GM12892 (cell line): Measurements from ENCODE around the gene BNIP3.

Experiments used
- DNase-seq: peaks from one replicate; pipeline ENCODE4 v3.0.0; 2011; ENCODE audit not compliant: insufficient read length
- FAIRE-seq: peaks from 2 replicates; lab custom pipeline; 2011; peaks lifted over from hg19 to GRCh38; lab: Jason Lieb, UNC
- POLR2A ChIP-seq: IDR thresholded peaks from 2 replicates; pipeline ENCODE4 v1.6.1; 2011; ENCODE audit warnings: low read depth, low read length, control low read depth
- POLR2AphosphoS5 ChIP-seq: IDR thresholded peaks from 2 replicates; pipeline ENCODE4 v1.6.1; 2011; ENCODE audit warnings: low read depth, low read length, control low read depth
- TAF1 ChIP-seq: IDR thresholded peaks from 2 replicates; pipeline ENCODE4 v1.6.1; 2011; ENCODE audit warnings: low read depth, mild to moderate bottlenecking, control low read depth, low read length, borderline replicate concordance

The BNIP3 gene

DNA sequence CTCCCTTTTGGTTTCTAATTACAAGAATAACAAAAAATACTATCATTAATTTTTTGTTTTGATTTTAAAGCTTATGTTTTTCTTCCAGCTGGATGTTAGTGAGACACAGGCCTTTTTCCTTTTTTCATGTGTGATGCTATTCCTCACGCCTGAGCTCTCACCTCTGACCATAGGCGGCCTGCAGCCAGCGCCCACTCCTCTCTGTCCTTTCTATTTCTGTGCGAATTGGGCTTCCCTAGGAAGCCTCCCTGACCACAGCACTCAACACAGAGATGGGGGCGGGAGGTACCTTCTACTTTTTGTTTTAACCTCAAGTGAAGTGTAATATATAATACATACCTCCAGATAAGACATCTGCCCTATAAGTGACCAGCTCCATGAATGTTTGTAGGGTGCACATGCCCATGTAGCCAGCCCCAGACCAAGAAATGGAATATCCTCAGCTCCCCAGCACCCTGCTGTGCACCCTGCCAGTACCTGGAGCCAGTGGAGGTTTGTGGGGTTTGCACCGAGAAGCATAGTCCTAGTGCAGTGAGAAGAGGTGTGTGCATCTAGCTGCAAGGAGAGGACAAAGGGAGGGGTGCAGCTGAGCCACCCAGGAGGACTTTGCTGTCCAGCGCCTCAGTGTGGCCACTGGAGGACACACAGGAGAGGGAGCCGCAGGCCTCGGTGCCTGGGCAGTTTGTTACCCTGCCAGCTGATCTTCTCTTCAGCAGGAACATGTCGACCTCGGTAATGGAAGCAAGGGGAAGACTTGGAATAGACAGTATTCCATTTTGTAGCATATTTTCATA, 38.5 kb downstream of the BNIP3 start:
- DNase-seq: no peak
- TF ChIP-seq TAF1 (no peak), POLR2A (no peak), POLR2AphosphoS5 (no peak)
- FAIRE-seq: no peak

DNA sequence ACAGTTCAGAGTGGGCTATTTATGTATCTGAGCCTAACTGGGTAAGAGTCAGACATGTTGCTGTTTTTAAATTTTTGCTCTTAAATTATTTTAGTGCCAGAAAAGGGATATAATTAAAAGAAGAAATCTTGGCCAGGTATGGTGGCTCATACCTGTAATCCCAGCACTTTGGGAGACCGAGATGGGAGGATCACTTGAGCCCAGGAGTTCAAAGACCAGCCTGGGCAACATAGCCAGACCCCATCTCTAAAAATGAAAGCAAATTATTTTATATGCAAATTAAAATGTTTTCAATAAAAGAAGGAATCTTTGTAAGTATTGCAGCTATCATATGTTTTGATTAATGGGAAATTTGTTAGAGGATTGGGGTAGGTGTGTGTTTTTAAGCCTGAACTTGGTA, 39.3 kb downstream of the BNIP3 start:
- FAIRE-seq: no peak
- TF ChIP-seq POLR2A (no peak), TAF1 (no peak), POLR2AphosphoS5 (no peak)
- DNase-seq: no peak

DNA sequence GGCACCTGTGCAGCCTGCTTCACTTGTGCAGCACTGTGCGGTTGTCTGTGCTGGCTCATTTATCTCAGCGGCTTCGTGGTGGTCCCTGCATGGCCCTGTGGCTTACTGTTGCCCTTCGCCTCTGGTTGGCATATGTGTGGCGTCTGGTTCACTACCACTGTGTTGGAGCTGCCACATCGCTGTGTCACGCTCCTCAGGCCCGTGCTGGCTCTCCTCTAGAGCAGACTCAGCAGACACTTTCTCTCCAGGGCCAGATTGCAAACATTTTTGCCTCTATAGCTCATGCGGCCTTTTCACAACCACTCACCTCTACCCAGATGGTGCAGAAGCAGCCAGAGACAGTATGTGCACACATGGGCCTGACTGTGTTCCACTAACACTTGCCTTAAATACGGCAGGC, 43.0 kb downstream of the BNIP3 start:
- no peak for FAIRE-seq
- no peak for DNase-seq
- no peak for TF ChIP-seq POLR2AphosphoS5
- no peak for TF ChIP-seq POLR2A
- no peak for TF ChIP-seq TAF1

DNA sequence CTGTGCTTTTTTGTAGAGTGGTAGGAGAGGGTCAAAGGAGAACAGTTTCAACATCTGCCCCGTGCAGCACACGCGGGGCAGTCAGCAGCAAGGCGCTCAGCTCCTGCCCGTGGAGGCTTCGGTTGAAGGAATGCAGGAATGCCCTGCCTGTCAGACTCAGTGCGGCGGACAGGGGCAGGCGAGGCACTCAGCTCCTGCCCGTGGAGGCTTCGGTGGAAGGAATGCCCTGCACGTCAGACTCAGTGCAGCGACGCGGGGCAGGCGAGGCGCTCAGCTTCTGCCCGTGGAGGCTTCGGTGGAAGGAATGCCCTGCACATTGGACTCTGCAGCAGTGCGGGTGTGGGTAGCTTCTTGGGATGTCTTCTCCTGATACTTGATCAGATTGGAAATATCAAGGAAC, 43.9 kb downstream of the BNIP3 start:
- no peak for TF ChIP-seq POLR2A
- TF ChIP-seq POLR2AphosphoS5: no peak
- TF ChIP-seq TAF1: no peak
- no peak for DNase-seq
- no peak for FAIRE-seq

DNA sequence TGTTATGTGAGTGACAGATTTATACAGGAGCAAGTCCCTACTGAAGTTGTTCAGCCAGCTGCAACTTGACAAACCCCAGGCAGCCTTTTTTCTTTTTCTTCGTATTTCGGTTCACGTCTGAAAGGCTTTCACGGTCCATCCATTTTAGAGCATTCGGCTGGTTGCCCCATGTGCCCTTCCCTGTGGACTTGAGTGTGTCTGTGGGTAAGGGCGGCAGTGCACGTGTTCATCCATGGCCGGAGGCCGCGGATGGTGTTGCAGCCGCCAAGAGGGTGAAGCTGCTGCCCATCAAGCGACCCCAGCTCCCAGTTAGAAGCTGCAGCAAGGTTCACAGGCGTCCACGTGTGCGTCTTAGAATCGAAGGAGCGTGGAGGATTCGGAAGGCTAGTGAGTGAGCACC, 45.0 kb downstream of the BNIP3 start:
- TF ChIP-seq POLR2A (no peak), POLR2AphosphoS5 (no peak), TAF1 (no peak)
- no peak for FAIRE-seq
- no peak for DNase-seq

DNA sequence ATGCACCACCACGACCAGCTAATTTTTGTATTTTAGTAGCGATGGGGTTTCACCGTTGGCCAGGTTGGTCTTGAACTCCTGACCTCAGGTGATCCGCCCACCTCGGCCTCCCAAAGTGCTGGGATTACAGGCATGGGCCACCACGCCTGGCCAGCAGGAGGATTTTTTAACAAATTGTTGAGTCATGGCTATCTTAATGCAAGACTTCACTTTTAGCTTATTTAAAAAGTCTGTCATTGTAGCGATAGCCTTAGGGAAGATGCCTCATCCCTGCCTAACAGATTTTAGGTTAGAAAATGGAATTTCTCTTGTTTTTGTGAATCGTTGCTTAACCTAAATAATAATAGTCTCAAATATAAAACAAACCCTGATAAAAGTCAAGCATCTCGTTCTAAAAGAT, 45.4 kb downstream of the BNIP3 start:
- no peak for TF ChIP-seq TAF1
- TF ChIP-seq POLR2A: no peak
- no peak for TF ChIP-seq POLR2AphosphoS5
- FAIRE-seq (no peak), DNase-seq (no peak)

DNA sequence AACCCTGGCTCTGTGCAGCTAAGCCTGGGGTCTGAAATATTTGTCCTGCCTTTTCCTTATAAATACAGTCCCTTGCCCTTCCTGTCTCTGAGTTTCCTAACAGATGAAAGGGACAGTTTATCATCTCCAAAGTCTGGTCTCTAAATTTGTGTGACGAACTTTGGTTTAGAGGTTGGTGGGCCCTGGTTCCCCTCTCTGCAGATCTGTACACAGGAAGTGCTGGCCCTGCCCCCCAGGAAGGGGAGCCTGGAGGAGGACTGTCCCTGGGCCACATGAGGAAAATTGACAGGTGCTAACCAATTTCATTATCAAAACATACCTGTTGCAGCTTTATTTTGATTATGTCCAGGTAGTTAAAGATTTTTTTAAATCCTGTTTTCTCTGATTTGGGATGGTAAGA, 46.5 kb downstream of the BNIP3 start:
- TF ChIP-seq TAF1: no peak
- TF ChIP-seq POLR2A: no peak
- TF ChIP-seq POLR2AphosphoS5: no peak
- FAIRE-seq (no peak), DNase-seq (no peak)

DNA sequence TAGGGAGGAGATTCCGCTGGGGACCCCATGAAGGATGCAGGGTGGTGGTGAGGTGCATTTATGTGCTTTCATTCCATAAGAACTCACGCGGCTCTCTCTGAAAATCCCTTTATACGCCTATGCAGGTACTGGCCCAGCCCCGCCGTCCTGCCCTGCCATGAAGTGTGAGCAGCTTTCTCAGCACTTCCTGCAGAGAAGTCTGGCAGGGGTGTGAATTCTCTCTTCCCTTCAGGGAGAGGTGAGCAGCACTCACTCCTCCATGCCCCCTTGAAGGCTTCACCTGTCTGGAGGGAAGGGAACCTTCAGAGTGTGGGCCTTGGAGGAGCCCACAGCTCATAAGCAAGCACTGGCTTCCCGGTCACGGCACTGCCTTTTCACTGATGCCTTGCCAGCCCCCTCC, 47.0 kb downstream of the BNIP3 start:
- DNase-seq (no peak), FAIRE-seq (no peak)
- no peak for TF ChIP-seq POLR2AphosphoS5
- no peak for TF ChIP-seq POLR2A
- TF ChIP-seq TAF1: no peak

DNA sequence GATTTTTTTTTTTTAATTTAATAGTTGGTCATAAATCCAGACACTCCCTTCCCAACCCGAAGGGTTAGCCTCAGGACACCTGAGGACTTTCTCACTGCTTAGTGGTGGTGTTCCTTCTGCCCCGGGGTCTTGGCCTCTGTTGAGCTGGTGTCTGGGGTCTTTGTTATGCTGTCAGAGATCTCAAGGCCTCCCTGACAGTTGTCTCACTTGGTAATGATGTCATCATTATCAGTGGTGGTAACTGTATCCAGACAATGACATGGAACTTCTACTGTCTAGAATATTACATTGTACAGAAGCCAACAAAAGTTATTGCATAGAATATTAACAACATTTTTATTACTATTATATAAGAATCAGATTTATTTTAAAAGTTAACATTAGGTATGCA, 48.0 kb downstream of the BNIP3 start:
- FAIRE-seq (no peak), DNase-seq (no peak)
- TF ChIP-seq POLR2AphosphoS5 (no peak), TAF1 (no peak)

DNA sequence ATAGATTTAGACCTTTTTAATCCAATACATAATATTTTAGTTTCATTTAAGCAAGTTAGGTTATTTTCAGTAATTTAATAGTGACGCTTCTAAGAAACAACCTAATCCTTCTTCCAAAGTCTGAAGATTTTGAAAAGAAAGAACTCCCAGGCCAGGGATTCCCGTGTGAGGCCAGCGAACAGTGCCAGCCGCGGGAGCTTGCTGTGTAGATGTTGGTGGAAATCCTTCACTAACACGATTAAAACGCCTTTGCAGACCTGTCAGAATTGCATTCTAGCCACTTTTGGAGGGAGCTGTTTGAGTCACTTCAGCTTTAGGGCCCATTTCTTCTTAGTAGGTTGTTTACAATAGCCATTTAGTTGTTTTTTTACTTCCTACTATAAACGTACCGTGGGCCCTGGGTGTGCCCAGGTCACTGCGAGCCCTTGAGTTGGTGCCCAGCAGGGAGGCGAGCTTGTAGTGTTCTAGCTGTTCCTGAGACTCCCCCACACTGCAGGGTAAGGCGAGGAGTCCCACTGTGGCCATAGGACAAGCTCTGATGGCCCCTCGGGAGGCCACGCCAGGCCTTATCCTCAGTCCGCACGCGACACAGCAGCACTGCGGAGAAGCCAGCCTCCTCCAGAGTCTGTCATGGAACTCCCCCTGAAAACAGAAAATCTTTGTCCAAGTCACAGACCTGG, 48.6 kb downstream of the BNIP3 start:
- FAIRE-seq: no peak
- no peak for TF ChIP-seq POLR2AphosphoS5
- TF ChIP-seq POLR2A: no peak
- TF ChIP-seq TAF1: no peak
- no peak for DNase-seq

DNA sequence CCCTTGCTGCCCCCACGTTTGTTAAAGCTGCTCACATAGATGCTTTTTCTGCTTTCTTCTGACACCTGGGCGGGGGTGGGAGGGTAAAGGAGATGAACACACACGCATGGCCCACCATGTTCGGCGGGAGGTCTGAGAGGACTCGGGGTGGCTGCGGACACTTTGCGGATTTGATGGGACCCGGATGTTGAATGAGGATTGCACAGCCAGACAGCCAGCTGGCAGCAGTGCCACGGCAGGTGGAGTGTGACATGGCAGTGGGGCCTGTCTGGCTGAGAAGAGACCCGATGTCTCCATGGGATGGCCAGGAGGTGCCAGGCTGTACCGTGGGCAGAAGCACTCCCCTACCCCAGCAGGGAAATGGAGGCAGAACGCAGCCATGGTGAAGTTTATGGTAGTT, 49.7 kb downstream of the BNIP3 start:
- TF ChIP-seq POLR2A (no peak), POLR2AphosphoS5 (no peak), TAF1 (no peak)
- DNase-seq (no peak), FAIRE-seq (no peak)
